Measurements from ENCODE around the gene E2F6. TPM values are rescaled to one million over a fixed set of nuclear protein-coding genes. Genes with fewer than 3 reads are reported as not detected.
A peak's percentile ranks its signal among the peaks of the same experiment; 100 is the strongest.

E2F6 gene
- total and polyA plus RNA-seq, 9 of the 15 experiments (the other 6 are each of a cell fraction or from before 2014, with no cell fraction given): 13.6 to 33.9 (median 26.1) TPM

DNA sequence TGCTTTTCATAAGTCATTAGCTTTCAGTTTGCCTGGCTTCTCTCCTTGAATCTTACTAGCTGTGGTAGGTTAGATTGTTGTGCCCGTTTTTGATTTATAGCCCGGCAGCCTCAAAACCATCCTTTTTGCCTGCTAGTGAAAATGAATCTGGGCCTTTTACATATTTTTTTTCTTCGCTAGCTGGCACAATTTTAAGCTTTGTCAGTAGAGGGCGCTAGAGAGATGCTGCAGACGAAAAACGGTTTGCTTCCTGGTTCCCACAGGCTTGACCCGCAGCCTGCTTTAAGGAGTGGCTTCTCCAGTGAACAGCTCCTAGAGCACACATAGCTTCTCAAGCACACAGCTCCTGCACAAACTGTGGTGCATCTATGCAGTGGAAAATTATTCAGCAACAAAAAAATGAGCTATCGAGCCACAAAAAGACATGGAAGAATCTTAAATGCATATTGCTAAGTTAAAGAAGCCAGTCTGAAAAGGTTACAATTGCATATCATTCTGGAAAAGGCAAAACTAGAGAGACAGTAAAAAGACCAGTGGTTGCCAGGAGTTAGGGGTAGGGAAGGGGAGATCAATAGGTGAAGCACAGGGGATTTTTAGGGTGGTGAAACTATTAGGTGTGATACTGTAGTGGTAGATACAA lies 47.9 kb downstream of the E2F6 start (continued):
- TF ChIP-seq JUN (IDR thresholded peaks at IDR 0.05; ENCODE audit: borderline replicate concordance, low read depth, low read length) (0 out of 2 replicates have a peak, but pooled peaks have one; percentile 10), JUN (CRISPR knock-in tag; IDR thresholded peaks at IDR 0.05; ENCODE audit: borderline replicate concordance) (no peak), POLR3G (IDR thresholded peaks at IDR 0.05; ENCODE audit: extremely low read depth, insufficient read length, insufficient replicate concordance) (no peak), TAF15 (IDR thresholded peaks at IDR 0.05; ENCODE audit: low read depth, low read length) (no peak), PCBP2 (IDR thresholded peaks at IDR 0.05; ENCODE audit: low read depth, low read length, poor library complexity, severe bottlenecking) (no peak), HIVEP1 (CRISPR knock-in tag; IDR thresholded peaks at IDR 0.05) (no peak), HDAC3 (IDR thresholded peaks at IDR 0.05; ENCODE audit: borderline replicate concordance, partially characterized antibody) (no peak), ZNF766 (CRISPR knock-in tag; conservative IDR thresholded peaks at IDR 0.05) (no peak), ZSCAN32 (CRISPR knock-in tag; IDR thresholded peaks at IDR 0.05) (no peak), EZH2 (IDR thresholded peaks at IDR 0.05; ENCODE audit: borderline replicate concordance, low read depth, low read length) (no peak), CHCHD3 (CRISPR knock-in tag; IDR thresholded peaks at IDR 0.05) (no peak), ZFP30 (CRISPR knock-in tag; IDR thresholded peaks at IDR 0.05; ENCODE audit: borderline replicate concordance) (no peak), MTA3 (IDR thresholded peaks at IDR 0.05; ENCODE audit: borderline replicate concordance) (no peak), ETS2 (tag; IDR thresholded peaks at IDR 0.05; ENCODE audit: borderline replicate concordance, poor library complexity, severe bottlenecking) (no peak), ZNF174 (CRISPR knock-in tag; IDR thresholded peaks at IDR 0.05) (no peak), ELF2 (CRISPR knock-in tag; IDR thresholded peaks at IDR 0.05) (no peak), DNMT1 (IDR thresholded peaks at IDR 0.05) (no peak), ZC3H8 (IDR thresholded peaks at IDR 0.05) (no peak), RBFOX2 (IDR thresholded peaks at IDR 0.05; ENCODE audit: low read depth, low read length) (no peak), NFE2L1 (tag; IDR thresholded peaks at IDR 0.05; ENCODE audit: borderline replicate concordance, low read depth) (no peak), SUPT5H (IDR thresholded peaks at IDR 0.05) (no peak)
- TF ChIP-seq, protein P1, sequence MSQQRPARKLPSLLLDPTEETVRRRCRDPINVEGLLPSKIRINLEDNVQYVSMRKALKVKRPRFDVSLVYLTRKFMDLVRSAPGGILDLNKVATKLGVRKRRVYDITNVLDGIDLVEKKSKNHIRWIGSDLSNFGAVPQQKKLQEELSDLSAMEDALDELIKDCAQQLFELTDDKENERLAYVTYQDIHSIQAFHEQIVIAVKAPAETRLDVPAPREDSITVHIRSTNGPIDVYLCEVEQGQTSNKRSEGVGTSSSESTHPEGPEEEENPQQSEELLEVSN (IDR thresholded peaks at IDR 0.05; ENCODE audit: borderline replicate concordance in 1 of 2, extremely low read depth in 1 of 2, insufficient read depth in 1 of 2, insufficient read length in 1 of 2, low read depth in 1 of 2, low read length in 1 of 2, poor library complexity in 1 of 2, severe bottlenecking in 1 of 2): no peak
- TF ChIP-seq, protein P2, sequence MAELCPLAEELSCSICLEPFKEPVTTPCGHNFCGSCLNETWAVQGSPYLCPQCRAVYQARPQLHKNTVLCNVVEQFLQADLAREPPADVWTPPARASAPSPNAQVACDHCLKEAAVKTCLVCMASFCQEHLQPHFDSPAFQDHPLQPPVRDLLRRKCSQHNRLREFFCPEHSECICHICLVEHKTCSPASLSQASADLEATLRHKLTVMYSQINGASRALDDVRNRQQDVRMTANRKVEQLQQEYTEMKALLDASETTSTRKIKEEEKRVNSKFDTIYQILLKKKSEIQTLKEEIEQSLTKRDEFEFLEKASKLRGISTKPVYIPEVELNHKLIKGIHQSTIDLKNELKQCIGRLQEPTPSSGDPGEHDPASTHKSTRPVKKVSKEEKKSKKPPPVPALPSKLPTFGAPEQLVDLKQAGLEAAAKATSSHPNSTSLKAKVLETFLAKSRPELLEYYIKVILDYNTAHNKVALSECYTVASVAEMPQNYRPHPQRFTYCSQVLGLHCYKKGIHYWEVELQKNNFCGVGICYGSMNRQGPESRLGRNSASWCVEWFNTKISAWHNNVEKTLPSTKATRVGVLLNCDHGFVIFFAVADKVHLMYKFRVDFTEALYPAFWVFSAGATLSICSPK (IDR thresholded peaks at IDR 0.05; ENCODE audit: borderline replicate concordance): no peak

Data from K562 (cell line).